Urothelium cell line (cell line): ENCODE data around the gene ARMC3.
A peak's percentile ranks its signal among the peaks of the same experiment; 100 is the strongest.
"Not testable (repeated sequence)": the region's sequence is repeated elsewhere in the genome, so short reads cannot be mapped to it uniquely, and the experiment has no call there.

Experiments used
- DNase-seq: peaks from one replicate; pipeline ENCODE4 v3.0.0; 2011; ENCODE audit warnings: low spot score, mixed read lengths
- FAIRE-seq: peaks from 2 replicates; lab custom pipeline; 2011; peaks lifted over from hg19 to GRCh38; lab: Jason Lieb, UNC

ARMC3 gene

DNA sequence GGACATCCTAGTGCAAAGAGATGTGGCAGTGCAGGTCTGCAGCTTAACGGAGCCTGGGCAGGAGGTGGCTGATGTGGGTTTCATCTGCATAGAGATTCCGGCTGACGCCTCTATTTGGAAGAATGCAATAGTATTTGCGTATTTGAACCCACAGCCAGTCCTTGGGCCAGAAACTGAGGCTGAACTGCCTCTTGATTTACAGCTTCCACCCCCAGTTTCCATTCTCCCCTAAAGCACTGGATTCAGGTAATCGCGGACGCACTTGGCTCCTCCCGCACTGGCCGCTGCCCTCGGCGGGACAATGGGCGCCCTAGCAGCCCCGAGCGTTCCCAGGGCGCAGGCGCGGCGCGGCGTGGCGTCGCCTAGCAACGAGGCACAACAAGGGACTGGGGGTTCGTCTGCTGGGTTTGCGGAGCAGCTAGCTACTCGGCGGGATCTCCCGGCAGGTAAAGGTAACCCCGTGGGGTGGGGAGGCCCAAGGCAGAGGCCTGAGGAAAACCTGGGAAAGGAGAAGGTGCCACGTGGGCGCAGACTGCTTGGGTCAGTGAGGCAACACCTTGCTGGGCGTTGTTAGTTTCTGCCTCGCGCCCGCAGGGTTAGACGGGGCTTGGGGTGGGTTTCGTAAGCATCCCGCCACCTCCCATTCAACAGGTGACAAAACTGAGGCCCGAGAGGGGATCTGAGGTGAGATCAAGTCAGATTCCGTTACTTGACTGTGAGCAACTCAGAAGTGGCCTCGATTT lies at the start of gene ARMC3:
ARMC3 (plus strand) TSS at position 393 of the 743 bp plus-strand sequence. CDS start 3,944 bp downstream, outside the sequence.
- FAIRE-seq = no peak
- peak; percentile 65 for DNase-seq

GRCh38 chr10:22891797-22892196 lies 36.1 kb upstream of the ARMC3 start:
- no peak for FAIRE-seq

GRCh38 chr10:22893781-22894180 lies 34.1 kb upstream of the ARMC3 start:
- no peak for DNase-seq
- no peak for FAIRE-seq

More at GRCh38 chr10:22891797-22892196, 36.1 kb upstream of the ARMC3 start:
- DNase-seq = no peak

- FAIRE-seq (no peak), DNase-seq (no peak)
Measured at GRCh38 chr10:22894714-22895113, 33.1 kb upstream of the ARMC3 start.

DNA sequence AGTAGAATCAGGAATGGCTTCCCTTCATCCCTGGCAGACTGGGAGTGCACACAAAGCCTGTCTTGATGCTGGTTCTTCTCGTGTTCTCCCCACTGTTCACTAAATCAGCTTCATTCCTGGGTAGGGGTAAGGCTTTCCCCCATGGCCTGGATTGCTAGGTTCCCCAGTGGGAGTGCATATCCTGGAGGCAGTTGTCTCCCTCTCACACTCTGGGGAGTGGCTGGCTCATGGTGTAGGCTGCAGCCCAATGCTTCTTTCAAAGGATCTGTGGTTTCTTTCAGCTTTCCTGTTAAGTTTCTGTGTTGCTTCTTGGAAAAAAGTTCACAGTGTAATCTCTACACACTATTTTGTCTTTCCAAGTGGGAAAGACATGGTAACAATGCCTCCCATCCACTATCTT lies 32.6 kb upstream of the ARMC3 start:
- DNase-seq = no peak

GRCh38 chr10:22897371-22897770 lies 30.5 kb upstream of the ARMC3 start:
- FAIRE-seq (no peak), DNase-seq (no peak)

More for the DNA sequence above, 32.6 kb upstream of the ARMC3 start:
- no peak for FAIRE-seq

DNA sequence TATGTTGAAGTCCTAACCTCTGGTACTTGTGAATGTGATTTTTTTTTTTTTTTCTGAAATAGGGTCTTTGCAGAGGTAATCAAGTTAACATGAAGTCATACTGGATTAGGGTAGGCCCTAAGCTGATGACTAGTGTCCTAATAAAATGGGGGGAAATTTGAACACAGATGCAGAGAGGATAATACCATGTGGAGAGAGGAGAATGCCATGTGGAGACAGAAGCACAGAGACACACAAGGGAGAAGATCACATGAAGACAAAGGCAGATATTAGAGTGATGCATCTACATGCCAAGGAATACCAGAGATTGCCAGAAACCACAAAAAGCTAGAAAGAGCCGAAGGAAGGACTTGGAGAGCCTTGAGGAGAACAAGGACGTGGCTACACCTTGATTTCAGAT lies 28.5 kb upstream of the ARMC3 start:
- no peak for FAIRE-seq

DNA sequence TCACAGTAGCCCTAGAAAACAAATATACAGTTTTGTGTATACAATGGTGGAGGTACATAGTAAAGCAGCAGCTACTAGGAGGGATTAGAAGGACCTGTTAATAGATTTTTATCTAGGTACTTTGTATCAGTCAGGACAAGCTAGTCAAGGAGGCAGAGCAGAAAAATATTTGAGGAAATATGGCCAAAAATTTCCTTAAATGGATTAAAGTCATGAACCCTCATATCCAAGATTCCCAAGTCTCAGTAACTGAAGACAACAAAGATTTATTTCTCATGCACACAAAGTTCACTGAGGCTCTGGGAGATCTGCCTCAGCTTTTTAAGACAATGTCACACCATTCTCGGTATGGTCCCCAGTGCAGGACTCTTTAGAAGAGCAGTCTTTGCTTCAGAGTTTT lies 28.1 kb upstream of the ARMC3 start:
- no peak for FAIRE-seq
- no peak for DNase-seq

More for the DNA sequence above, 28.5 kb upstream of the ARMC3 start:
- DNase-seq = no peak

DNA sequence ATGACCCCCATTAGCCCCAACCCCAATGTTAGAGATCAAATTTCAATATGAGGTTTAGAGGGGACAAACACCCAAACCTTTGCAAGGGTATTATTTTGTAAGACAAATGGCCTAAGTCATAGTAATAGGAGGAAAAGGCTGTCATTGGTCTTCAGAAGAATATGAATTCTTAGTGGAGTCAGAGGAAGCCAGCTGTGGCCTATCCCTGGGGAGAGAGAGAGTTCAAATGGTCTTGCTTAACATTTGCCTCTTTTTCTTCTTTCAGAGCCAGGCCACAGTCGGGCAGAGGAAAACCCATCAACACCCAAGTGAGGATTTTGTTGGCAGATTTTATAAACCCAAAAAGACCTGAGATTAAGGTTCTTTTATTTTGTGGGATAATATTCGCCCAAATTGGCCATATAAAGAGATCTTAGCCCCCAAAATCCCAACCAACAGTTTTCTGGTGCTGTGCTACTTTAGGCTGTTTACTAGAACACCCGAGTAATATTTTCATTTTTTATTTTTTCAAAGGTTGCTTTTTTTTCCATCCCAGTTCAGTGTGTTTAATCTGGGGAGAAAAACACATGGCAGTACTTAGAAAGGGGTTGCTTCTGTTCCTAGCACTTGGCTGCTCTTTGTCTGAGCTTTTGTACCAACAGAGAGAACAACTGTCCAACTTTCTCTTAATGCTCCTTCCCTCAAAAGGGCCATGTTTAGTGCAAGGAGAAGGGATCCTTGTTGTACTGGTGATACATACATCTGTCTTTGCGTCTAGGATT lies 26.8 kb upstream of the ARMC3 start:
- no peak for DNase-seq
- no peak for FAIRE-seq

GRCh38 chr10:22902147-22902546 lies 25.7 kb upstream of the ARMC3 start:
- not testable (repeated sequence) for FAIRE-seq, DNase-seq

GRCh38 chr10:22903694-22904093 lies 24.2 kb upstream of the ARMC3 start:
- DNase-seq = no peak
- FAIRE-seq = no peak

GRCh38 chr10:22906767-22907166 lies 21.1 kb upstream of the ARMC3 start:
- no peak for FAIRE-seq
- no peak for DNase-seq

GRCh38 chr10:22908837-22909236 lies 19.0 kb upstream of the ARMC3 start:
- FAIRE-seq = no peak

DNA sequence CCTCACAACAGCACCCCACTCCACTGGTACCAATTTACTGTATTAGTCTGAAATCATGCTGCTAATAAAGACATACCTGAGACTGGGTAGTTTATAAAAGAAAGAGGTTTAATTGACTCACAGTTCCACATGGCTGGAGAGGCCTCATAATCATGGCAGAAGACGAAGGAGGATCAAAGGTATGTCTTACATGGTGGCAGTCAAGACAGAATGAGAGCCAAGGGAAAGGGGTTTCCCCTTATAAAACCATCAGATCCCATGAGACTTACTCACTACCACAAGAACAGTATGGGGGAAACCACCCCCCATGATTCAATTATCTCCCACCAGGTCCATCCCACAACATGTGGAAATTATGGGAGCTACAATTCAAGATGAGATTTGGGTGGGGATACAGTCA lies 18.2 kb upstream of the ARMC3 start:
- not testable (repeated sequence) for FAIRE-seq

More at GRCh38 chr10:22908837-22909236, 19.0 kb upstream of the ARMC3 start:
- DNase-seq = no peak

GRCh38 chr10:22911067-22911466 lies 16.8 kb upstream of the ARMC3 start:
- DNase-seq (no peak), FAIRE-seq (no peak)

More for the DNA sequence above, 18.2 kb upstream of the ARMC3 start:
- DNase-seq = not testable (repeated sequence)

- FAIRE-seq = no peak
- DNase-seq = no peak
Measured at GRCh38 chr10:22911889-22912762, 15.7 kb upstream of the ARMC3 start.

- FAIRE-seq = no peak
- DNase-seq = no peak
Measured at GRCh38 chr10:22912763-22913384, 15.0 kb upstream of the ARMC3 start.

GRCh38 chr10:22913474-22914092 lies 14.3 kb upstream of the ARMC3 start:
- no peak for DNase-seq
- no peak for FAIRE-seq

- DNase-seq = no peak
- no peak for FAIRE-seq
Measured at GRCh38 chr10:22915314-22915713, 12.5 kb upstream of the ARMC3 start.

DNA sequence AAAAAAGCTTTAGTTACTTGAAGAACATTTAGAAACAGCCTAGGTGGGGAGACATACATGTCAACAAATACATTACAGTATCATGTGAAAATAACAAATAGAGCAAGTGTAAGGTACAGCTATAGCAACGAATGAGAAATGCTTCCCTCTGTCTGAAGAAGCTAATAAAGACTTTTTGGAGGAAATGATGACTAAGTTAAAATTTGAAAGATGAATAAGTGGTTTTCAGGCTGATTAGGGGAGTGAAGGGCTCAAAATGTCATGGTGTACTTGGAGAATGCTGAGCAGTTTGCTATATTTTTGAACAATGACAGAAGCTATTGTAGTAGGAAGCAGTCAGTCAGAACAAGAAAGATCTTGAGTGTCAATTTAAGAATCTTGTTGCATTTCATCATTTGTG lies 2.8 kb upstream of the ARMC3 start:
- no peak for FAIRE-seq

More for the DNA sequence above, 2.8 kb upstream of the ARMC3 start:
- no peak for DNase-seq
